Stimulated activated naive B cell treated with anti-CD40 and anti-IgM and Interleukin-4, amounts not matched to agents 10 μg/mL and 1 μg/mL and 100 μg/mL, for 72 hours (primary cell): ENCODE results near the gene AGAP1.

ENCODE experiments used
- ATAC-seq, 2 donors: fragments of 150-1000 bp; cut with Tn5 transposase; replicated peaks; 2 replicates each; pipeline ENCODE4 v1.10.0; 2021; ENCODE audit warnings: moderate library complexity in 1 of 2
- DNase-seq: peaks from one replicate; pipeline ENCODE4 v3.0.0; 2021
- H3K27ac Mint-ChIP-seq: one replicate; pipeline ENCODE4 v1.8.0; 2022; ENCODE audit warnings: mild to moderate bottlenecking, mixed read lengths
- H3K27me3 Mint-ChIP-seq, 2 donors: one replicate each; pipeline ENCODE4 v1.8.0; 2022; ENCODE audit warnings: mixed read lengths in 2 of 2
- H3K36me3 Mint-ChIP-seq, 2 donors: one replicate each; pipeline ENCODE4 v1.8.0; 2022; ENCODE audit warnings: mixed read lengths in 2 of 2, mild to moderate bottlenecking in 1 of 2
- H3K4me1 Mint-ChIP-seq, 2 donors: one replicate each; pipeline ENCODE4 v1.8.0; 2022; ENCODE audit warnings: mixed read lengths in 2 of 2, mild to moderate bottlenecking in 1 of 2
- H3K4me3 Mint-ChIP-seq, 2 donors: one replicate each; pipeline ENCODE4 v1.8.0; 2022; ENCODE audit warnings: mild to moderate bottlenecking in 2 of 2, mixed read lengths in 2 of 2, moderate library complexity in 1 of 2
- H3K9me3 Mint-ChIP-seq, 2 donors: one replicate each; pipeline ENCODE4 v1.8.0; 2022; ENCODE audit warnings: mixed read lengths in 2 of 2, mild to moderate bottlenecking in 1 of 2

The AGAP1 gene

DNA sequence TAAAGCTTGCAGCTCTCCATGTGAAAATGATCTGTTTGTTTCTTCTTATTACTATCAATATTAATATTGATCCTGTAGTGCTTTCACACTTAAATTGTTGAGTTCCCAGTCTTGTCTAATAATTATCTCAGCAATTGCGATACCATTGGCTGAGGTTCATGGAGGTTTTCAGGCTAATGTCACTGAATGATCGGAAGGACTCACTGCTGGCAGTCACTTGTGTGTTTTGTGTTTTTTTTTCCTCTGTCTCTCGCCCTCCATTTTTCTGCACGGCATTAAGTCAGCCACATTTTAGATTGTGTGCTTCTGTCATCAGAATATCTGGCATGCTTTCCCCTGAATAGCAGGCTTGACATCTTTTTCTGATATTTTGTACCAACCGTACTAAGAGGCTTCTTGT is 43.7 kb downstream of the AGAP1 start:
- Mint-ChIP-seq H3K4me1 (no peaks in the 10 kb centered on the region), H3K4me3 (no peak overlapping the region), H3K27me3 (peaks cover 4 to 5% of the 10 kb centered on the region in 2 donors), H3K27ac (no peak overlapping the region), H3K9me3 (no peaks in the 10 kb centered on the region), H3K36me3 (no peaks in the 10 kb centered on the region)
- DNase-seq, result no peak
- ATAC-seq, result no peak

DNA sequence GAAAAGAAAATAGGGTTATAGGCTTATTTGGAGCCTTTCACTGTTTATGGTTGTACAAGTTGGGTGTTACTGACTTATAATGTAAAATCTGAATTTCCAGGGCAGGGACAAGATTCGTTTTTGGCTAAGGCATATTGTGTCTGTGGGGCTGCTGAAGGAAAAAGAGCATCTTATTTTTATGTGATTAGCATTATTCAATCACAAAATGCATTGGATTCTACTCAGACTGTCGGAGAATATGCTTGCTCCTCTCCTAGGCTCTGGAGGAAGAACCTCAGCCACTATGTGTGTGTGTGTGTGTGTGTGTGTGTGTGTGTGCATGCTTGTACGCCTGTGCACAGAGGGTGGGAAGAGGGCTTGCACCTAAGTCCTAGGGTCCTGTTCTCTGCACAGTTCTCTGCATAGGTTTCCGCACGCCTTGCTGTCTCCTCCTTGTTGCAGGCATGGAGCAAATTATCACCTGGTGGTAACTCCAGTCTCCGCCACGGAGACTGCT is 44.3 kb downstream of the AGAP1 start:
- Mint-ChIP-seq H3K9me3 (no peaks in the 10 kb centered on the region), H3K4me3 (no peak overlapping the region), H3K4me1 (no peaks in the 10 kb centered on the region), H3K27ac (no peak overlapping the region), H3K27me3 (peaks cover 4 to 5% of the 10 kb centered on the region in 2 donors), H3K36me3 (no peaks in the 10 kb centered on the region)
- no peak for DNase-seq
- no peak for ATAC-seq

DNA sequence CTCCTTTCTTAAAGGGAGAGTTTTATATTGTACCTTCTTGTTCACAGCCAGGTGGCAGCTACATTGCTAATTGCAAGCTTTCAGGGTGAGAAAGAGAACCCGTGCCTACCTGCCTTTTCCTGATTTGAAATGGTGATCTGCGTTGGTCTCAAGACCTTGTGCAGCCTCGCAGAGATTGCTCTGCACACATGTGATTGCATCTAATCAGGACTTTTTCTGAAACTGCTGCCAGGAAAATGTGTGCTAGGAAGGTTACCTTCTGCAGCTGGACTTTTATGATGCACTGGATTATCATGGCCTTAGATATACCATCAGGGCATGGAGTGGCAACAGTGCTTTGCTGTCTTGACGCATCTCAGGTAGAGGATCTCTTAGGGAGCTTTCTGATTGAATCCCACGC is 45.1 kb downstream of the AGAP1 start:
- ATAC-seq, result no peak
- Mint-ChIP-seq H3K4me3 (no peak overlapping the region), H3K9me3 (no peaks in the 10 kb centered on the region), H3K4me1 (no peaks in the 10 kb centered on the region), H3K27me3 (peaks cover 4 to 5% of the 10 kb centered on the region in 2 donors), H3K27ac (no peak overlapping the region), H3K36me3 (no peaks in the 10 kb centered on the region)
- no peak for DNase-seq

DNA sequence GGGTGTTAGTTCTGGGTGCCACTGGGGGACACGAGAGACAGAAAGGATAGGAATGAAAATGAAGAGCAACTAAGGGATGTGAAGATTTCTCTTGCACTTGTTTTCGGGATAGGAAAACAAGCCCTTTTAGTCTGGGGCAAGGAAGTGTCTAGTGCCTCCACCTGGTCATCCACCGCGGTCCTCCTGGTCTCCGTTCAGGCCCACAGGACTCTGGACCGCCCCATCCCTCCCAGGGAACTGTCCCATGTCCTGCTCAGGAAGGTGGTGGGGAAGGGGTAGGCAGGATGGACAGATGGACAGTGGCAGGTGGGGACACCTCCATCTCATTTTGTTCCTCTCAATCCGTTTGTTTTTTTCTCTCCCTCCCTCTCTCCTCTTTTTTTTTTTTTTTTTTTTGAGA is 45.9 kb downstream of the AGAP1 start:
- Mint-ChIP-seq H3K4me3 (no peak overlapping the region), H3K9me3 (no peaks in the 10 kb centered on the region), H3K27me3 (peaks cover 4 to 5% of the 10 kb centered on the region in 2 donors), H3K4me1 (no peaks in the 10 kb centered on the region), H3K36me3 (no peaks in the 10 kb centered on the region), H3K27ac (no peak overlapping the region)
- ATAC-seq (no peak), DNase-seq (no peak)

DNA sequence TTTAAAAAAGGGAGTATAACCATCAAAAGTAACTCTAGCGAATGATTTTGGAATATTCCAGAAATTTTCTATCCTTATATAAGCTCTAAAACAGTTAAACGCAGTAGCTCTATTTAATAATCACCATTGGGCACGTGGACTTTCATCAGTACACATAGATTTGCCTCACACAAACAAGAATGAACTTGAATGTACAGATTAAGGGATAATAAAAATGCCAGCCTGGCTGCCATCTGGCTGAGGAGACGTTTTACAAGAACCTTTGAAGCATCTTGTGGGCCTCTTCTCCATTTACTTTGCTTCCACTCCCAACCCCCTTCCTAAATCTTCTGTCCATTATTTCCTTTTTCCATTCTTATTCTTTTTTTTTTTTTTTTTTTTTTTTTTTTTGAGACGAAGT is 47.2 kb downstream of the AGAP1 start:
- H3K9me3 Mint-ChIP-seq, result no peaks in the 10 kb centered on the region
- H3K36me3 Mint-ChIP-seq, result no peaks in the 10 kb centered on the region
- H3K4me3 Mint-ChIP-seq, result no peak overlapping the region
- H3K27me3 Mint-ChIP-seq, result peaks cover 5 to 9% of the 10 kb centered on the region in 2 donors
- DNase-seq (no peak), ATAC-seq (no peak)
- no peaks in the 10 kb centered on the region for H3K4me1 Mint-ChIP-seq
- H3K27ac Mint-ChIP-seq, result no peak overlapping the region

DNA sequence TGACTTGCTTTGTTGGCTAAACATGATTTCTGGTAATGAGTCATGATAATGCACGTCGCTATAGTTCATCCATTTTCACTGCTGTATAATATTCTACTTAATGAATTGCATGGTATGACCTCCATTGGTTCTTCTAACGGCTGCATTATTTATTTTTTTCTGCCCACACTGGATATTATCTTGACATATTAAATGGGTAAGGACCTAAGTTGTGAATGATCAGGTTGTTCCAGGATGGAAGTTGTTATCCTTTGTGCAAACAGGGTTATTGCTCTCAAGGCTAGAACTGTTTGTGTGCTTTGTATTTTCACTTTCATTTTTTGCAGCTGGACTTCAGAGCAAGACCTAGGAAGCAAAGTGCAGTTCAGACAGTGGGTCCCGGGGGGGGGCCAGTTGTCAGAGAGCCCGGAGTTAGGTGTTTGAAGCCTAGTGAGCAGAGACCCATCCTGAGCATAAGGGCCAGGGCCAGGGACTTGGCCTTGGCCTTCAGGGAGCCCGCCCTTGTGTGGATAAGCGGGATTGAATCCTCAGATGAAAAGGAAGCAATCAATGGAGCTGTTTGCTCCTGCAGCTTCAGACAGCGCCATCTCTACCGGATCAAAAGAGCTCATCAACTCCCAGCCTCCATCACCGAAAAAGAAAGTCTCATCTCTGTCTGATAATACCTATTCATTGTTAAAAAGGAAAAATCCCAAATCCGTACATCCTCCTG is 48.2 kb downstream of the AGAP1 start:
- Mint-ChIP-seq H3K4me3 (no peak overlapping the region), H3K4me1 (no peaks in the 10 kb centered on the region), H3K27me3 (peaks cover 7 to 11% of the 10 kb centered on the region in 2 donors), H3K36me3 (no peaks in the 10 kb centered on the region), H3K27ac (no peak overlapping the region), H3K9me3 (no peaks in the 10 kb centered on the region)
- ATAC-seq (no peak), DNase-seq (no peak)

DNA sequence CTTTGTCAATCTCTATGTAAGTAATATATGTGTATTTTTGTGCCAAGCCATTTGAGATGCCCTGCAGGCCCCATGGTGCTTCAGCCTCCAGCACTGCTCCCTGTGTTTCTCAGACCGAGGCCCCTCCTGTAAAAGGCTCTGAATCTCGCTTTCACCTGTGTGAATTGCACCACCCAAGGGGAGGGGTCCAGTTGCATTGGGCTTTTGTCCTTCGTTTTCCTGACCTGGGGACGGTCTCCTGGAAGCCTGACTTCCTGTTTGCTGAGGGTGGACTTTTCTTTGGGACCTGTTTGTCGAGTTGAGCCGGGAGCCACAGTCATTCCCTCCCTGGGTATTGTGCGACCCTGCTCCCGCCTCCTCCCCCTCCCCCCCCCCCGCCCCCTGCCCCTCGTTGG is 48.9 kb downstream of the AGAP1 start:
- H3K4me1 Mint-ChIP-seq, result no peaks in the 10 kb centered on the region
- no peak overlapping the region for H3K4me3 Mint-ChIP-seq
- DNase-seq, result no peak

DNA sequence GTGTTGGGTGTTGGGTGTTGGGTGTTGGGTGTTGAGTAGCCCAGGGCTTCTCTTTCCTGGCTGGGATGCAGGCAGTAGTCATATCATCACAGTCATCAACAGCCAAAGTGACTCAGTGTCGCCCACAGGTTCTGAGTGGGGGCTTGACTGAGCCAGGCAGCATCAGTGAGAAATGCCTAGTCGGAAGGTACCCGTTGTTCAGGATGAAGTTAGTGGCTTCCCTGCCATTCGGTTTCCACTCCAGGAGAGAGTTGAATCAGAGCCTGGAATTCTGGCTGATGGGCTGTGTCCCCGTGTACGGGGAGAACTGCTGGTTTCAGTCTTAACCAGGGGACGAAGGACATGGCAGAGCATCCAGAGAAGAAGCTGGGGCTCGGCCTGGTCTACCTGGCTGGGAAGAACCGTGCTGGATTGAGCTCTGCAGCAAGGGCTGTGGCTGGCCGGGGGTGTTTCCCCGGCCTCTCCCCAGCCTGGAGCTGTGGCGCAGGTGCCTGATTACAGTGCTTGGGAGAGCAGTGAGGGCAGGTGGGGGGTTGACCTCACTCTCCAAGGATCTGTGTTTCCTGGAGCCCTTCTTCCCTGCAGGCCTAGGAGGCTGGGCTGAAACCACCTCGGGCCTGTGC is 49.4 kb downstream of the AGAP1 start:
- no peak for ATAC-seq

More for the DNA sequence above, 48.9 kb downstream of the AGAP1 start:
- H3K27ac Mint-ChIP-seq, result no peak overlapping the region
- H3K36me3 Mint-ChIP-seq, result no peaks in the 10 kb centered on the region
- no peak for ATAC-seq
- peaks cover 5 to 11% of the 10 kb centered on the region in 2 donors for H3K27me3 Mint-ChIP-seq
- no peaks in the 10 kb centered on the region for H3K9me3 Mint-ChIP-seq

DNA sequence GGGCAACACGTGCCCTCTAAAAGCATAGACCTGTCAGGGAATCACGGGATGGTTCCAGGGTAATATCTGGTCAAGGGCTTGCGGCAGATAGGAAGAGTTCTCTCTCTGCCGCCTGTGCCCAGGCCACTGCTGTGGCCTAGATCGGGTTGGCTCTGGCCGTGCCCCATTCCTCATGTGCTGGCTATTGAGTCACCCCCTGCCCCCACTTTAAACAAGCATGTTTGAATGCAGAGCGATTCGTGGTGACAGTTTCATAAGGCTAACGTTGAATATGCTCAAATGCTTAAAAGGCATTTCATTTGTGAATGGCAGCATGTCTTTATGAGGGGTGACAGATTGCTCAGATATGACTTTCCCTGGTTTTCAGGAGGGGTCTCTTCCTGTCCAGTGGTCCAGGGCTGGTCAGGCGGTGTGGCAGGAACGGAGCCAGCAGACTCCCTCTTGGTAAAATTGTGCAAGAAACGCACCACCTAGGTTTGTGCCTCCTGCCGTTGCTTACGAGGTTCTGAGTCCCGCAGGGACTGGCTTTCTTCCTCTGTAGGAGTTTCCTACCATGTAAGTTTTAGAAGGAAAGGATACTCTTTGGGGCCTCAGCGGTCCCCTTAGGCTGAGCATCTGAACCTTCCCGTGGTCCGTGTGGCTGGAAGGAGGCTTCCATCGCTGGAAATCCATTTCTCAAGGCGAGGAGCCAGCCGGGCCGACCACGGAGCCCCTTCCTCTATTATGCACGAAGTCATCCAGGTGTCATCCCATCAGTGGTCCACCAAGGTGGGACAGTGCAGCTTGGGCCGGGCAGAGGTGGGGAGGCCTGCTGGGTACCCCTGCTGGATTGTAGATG is 50.2 kb downstream of the AGAP1 start:
- no peak for ATAC-seq
- Mint-ChIP-seq H3K4me1 (no peaks in the 10 kb centered on the region), H3K36me3 (no peaks in the 10 kb centered on the region)

More for the DNA sequence above, 49.4 kb downstream of the AGAP1 start:
- DNase-seq, result no peak
- no peaks in the 10 kb centered on the region for H3K36me3 Mint-ChIP-seq
- no peaks in the 10 kb centered on the region for H3K4me1 Mint-ChIP-seq
- no peak overlapping the region for H3K27ac Mint-ChIP-seq
- peaks cover 5 to 11% of the 10 kb centered on the region in 2 donors for H3K27me3 Mint-ChIP-seq
- H3K9me3 Mint-ChIP-seq, result no peaks in the 10 kb centered on the region
- no peak overlapping the region for H3K4me3 Mint-ChIP-seq

DNA sequence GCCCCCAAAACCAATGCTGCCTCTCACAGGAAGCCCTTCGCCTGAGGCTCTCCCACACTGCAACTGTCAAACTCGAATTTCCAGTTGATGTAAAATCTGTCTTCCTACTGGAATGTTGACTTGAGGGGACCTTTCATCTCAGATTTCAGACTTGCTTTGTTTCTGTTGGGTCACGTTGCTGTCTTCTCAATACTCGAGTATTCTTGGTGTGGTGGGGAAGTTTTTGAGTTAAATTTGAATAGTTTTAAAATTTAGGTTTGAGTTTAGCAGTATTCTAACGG is 50.8 kb downstream of the AGAP1 start:
- ATAC-seq, result no peak
- Mint-ChIP-seq H3K4me3 (no peak overlapping the region), H3K4me1 (no peaks in the 10 kb centered on the region), H3K36me3 (no peaks in the 10 kb centered on the region), H3K9me3 (no peaks in the 10 kb centered on the region), H3K27ac (no peak overlapping the region), H3K27me3 (peaks cover 5 to 11% of the 10 kb centered on the region in 2 donors)
- DNase-seq, result no peak

More for the DNA sequence above, 50.2 kb downstream of the AGAP1 start:
- DNase-seq, result no peak
- Mint-ChIP-seq H3K4me3 (no peak overlapping the region), H3K9me3 (no peaks in the 10 kb centered on the region), H3K27me3 (peaks cover 5 to 11% of the 10 kb centered on the region in 2 donors), H3K27ac (no peak overlapping the region)

DNA sequence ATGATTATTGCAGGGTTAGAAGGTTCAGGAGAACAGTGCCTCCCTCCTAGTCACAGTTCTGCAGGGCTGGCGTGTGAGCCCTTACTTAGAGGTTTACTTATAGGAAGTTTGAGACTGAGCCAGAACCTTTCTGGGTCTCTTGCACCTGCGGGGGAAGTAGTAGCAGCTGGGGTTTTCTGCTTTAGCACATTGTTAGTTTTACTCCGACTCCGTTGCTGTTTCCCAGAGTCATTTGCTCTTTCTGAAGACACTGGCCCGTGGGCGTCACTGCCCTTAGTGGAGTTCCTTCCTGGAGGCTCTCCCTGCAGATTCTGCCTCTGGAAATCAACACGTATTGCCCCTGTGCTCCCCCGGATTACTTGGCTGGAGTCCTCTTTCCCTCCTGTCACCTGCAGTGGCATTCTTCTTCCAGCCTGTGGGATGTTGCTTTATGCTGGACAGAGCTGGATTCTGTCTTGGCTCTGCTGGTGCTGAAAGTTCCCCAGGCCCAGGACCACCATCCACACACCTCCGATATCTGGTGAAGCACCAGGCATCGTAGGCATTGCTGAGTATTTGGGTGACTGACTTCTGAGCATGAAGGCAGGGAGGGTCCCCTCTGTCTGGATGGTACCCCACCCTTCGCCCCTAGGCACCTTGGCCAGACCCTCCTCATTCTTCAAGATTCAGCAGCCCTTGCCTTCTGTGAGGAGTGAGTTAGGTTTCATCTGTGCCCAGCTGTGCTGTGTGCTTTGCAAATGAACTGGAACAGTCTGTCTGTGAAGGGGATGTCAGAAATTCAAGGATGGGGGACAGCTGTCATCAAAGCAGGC is 51.7 kb downstream of the AGAP1 start:
- ATAC-seq (no peak), DNase-seq (no peak)
- Mint-ChIP-seq H3K36me3 (no peaks in the 10 kb centered on the region), H3K9me3 (no peaks in the 10 kb centered on the region), H3K27ac (no peak overlapping the region), H3K4me1 (no peaks in the 10 kb centered on the region), H3K27me3 (peaks cover 9 to 13% of the 10 kb centered on the region in 2 donors), H3K4me3 (no peak overlapping the region)

DNA sequence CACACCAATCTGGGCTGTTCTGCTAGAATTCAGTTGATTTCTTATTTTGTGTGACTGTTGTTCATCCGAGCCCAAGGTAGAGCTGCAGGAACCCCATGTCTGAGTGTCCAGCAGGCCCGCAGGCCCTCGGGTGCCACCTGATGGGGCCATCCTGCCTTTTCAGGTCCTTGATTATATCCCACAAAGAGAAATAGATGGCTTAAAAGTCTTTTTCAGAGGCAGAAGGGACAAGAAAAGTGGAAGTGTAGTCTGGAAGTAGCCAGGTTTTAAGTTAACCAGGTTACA is 52.2 kb downstream of the AGAP1 start:
- Mint-ChIP-seq H3K9me3 (no peaks in the 10 kb centered on the region), H3K4me3 (no peak overlapping the region), H3K4me1 (no peaks in the 10 kb centered on the region), H3K27ac (no peak overlapping the region), H3K36me3 (no peaks in the 10 kb centered on the region), H3K27me3 (peaks cover 7 to 13% of the 10 kb centered on the region in 2 donors)
- DNase-seq, result no peak
- ATAC-seq, result no peak

DNA sequence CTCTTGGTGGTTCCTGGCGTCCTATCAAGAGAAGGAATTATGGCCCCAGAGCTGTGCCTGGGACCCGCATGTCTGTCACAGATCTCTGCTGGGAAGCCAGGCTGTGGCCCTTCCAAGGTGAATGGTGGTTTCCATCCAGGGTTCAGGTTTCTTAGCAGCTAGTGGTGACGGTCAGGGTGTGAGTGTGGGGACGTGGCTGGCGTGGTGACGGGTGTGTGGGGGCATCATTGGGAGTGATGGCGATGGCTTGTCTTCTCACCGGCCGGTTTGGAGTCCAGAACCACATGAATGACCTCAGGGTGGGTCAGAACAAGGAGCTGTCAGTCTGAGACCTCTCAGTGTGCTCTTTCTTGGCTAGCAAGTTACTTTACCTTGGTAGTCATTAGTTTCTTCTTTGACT is 52.6 kb downstream of the AGAP1 start:
- ATAC-seq (no peak), DNase-seq (no peak)
- Mint-ChIP-seq H3K4me1 (no peaks in the 10 kb centered on the region), H3K27me3 (peaks cover 7 to 13% of the 10 kb centered on the region in 2 donors), H3K9me3 (no peaks in the 10 kb centered on the region), H3K27ac (no peak overlapping the region), H3K4me3 (no peak overlapping the region), H3K36me3 (no peaks in the 10 kb centered on the region)

DNA sequence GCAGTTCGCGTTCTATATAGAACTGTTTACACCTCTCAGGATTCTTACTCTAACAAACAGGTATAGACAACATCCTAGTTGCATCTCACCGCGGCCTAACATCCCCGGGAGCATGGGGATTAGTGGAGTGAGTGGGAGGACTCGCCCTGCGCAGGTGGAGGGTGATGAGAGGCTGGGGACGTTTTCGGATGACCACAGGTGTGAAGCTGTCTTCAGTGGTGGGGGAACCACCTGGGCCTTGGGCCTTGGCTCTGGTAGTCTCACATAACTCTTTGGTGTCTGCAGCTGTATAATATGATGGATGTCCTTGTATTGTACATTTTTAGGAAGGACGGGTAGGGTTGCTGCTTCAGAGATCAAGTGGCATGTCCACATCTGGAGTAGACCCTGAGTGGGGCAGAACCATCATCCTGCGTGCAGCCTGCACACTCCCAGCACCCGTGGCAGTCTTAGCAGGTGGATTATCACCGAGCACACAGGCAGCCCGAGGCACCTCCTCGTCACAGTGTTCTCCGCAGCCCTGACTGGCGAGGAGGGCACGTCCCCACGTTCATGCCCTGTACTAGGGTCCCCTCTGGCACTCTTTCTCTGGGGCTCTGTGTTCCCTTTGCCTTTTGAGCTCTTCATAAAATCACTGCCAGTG is 56.0 kb downstream of the AGAP1 start:
- ATAC-seq, result no peak
- no peak for DNase-seq
- H3K4me1 Mint-ChIP-seq, result peaks cover 0 to 4% of the 10 kb centered on the region in 2 donors
- H3K9me3 Mint-ChIP-seq, result no peaks in the 10 kb centered on the region
- H3K27me3 Mint-ChIP-seq, result peaks cover 24 to 31% of the 10 kb centered on the region in 2 donors
- H3K27ac Mint-ChIP-seq, result no peak overlapping the region
- H3K36me3 Mint-ChIP-seq, result no peaks in the 10 kb centered on the region
- H3K4me3 Mint-ChIP-seq, result no peak overlapping the region
